ENCODE measurements around the gene BTBD19.

GRCh38 chr1:44759077-44759476, 49.2 kb upstream of the BTBD19 start:
- TF ChIP-seq, protein P1, sequence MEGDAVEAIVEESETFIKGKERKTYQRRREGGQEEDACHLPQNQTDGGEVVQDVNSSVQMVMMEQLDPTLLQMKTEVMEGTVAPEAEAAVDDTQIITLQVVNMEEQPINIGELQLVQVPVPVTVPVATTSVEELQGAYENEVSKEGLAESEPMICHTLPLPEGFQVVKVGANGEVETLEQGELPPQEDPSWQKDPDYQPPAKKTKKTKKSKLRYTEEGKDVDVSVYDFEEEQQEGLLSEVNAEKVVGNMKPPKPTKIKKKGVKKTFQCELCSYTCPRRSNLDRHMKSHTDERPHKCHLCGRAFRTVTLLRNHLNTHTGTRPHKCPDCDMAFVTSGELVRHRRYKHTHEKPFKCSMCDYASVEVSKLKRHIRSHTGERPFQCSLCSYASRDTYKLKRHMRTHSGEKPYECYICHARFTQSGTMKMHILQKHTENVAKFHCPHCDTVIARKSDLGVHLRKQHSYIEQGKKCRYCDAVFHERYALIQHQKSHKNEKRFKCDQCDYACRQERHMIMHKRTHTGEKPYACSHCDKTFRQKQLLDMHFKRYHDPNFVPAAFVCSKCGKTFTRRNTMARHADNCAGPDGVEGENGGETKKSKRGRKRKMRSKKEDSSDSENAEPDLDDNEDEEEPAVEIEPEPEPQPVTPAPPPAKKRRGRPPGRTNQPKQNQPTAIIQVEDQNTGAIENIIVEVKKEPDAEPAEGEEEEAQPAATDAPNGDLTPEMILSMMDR (IDR thresholded peaks at IDR 0.05; ENCODE audit: borderline replicate concordance, extremely low read depth, low read length, poor library complexity, severe bottlenecking), result no peak
- TF ChIP-seq EZH2 (IDR thresholded peaks at IDR 0.05; ENCODE audit: borderline replicate concordance, low read depth, low read length, severe bottlenecking), result no peak
